GM12872 (cell line): ENCODE measurements around the gene PRR14.

Experiments
- CTCF ChIP-seq: IDR thresholded peaks from 3 replicates; pipeline ENCODE4 v1.5.1; 2011; ENCODE audit warnings: low read depth, mild to moderate bottlenecking, low read length, moderate library complexity; ENCODE audit not compliant: insufficient read depth

Gene PRR14

DNA sequence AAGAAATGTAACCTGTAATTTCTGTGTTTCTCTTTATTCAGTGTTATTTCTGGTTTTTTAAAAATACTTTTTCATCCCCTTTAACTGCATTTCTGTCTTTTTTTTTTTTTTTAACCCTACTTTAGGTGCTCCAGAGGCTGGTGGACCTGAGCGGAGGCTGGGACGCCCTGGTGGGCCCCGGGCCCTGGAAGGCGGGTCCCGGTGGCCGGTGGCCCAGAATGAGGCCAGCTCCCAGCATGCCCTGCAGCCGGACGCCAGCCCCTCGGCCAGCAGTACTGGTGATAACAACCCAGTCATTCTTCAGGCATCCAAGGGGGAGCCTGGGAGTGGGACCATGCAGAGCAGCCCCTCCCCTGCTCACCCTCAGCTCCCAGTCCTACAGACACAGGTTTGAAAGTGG is 49.7 kb downstream of the PRR14 start:
- no peak for TF ChIP-seq CTCF

DNA sequence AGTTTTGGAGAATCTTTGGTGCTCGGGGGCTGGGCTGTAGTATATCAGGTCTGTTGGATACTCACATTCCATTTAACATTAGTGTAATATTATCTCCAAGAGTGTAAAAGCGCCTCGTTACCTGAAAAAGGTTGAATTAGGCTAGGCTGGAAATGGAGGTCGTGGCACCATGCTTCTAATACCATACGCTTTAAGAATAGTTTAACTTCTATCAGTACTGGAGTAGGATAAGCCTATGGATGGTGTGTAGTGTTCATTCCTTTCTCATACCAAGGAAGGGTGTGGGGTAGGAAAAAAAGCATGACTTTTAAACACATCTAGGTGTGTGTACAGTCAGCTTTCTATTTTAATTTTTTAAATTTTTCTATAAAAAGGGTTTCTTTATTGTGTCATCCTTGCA is 50.2 kb downstream of the PRR14 start:
- TF ChIP-seq CTCF = no peak

- TF ChIP-seq CTCF = no peak
These were observed 53.2 kb downstream of the PRR14 start for GRCh38 chr16:30703971-30704370.
